GM23338 (cell line): ENCODE measurements around the gene ADSS1. TPM values are rescaled to one million over a fixed set of nuclear protein-coding genes. Genes with fewer than 3 reads are reported as not detected.

Experiments
- ATAC-seq: fragments of 200-7000 bp; cut with Tn5 transposase; 3 replicates; pipeline ENCODE4 v1.9.1; 2020
- DNase-seq: peaks from one replicate; pipeline ENCODE4 v3.0.0-alpha.2; 2015; ENCODE audit warnings: low spot score
- H2AFZ ChIP-seq: fragments of 200-600 bp; sonication (generic); 2 replicates; pipeline ENCODE4 v1.8.0; 2016; ENCODE audit warnings: antibody characterized with exemption, mild to moderate bottlenecking, moderate library complexity
- H3F3A ChIP-seq: fragments of 200-600 bp; sonication (generic); replicated peaks from 2 replicates; pipeline ENCODE4 v1.8.0; 2017; ENCODE audit warnings: antibody characterized with exemption, mixed run types, low read depth
- H3K27ac ChIP-seq: fragments of 200-600 bp; sonication (generic); 2 replicates; pipeline ENCODE4 v1.6.1; 2016; ENCODE audit warnings: low read depth
- H3K27me3 ChIP-seq: fragments of 200-600 bp; sonication (generic); 2 replicates; pipeline ENCODE4 v1.8.0; 2016; ENCODE audit warnings: mild to moderate bottlenecking, mixed run types, moderate library complexity; ENCODE audit not compliant: insufficient read depth
- H3K36me3 ChIP-seq: fragments of 200-600 bp; sonication (generic); 2 replicates; pipeline ENCODE4 v1.8.0; 2016; ENCODE audit warnings: mild to moderate bottlenecking; ENCODE audit not compliant: insufficient read depth
- H3K4me1 ChIP-seq: fragments of 200-600 bp; sonication (generic); 2 replicates; pipeline ENCODE4 v1.8.0; 2016; ENCODE audit warnings: mild to moderate bottlenecking, moderate library complexity; ENCODE audit not compliant: insufficient read depth
- H3K4me2 ChIP-seq: fragments of 200-600 bp; sonication (generic); 2 replicates; pipeline ENCODE4 v1.7.1; 2017; ENCODE audit warnings: mixed run types
- H3K4me3 ChIP-seq: fragments of 200-600 bp; sonication (generic); 2 replicates; pipeline ENCODE4 v1.6.1; 2016; ENCODE audit warnings: mixed run types
- H3K79me2 ChIP-seq: fragments of 200-600 bp; sonication (generic); replicated peaks from 2 replicates; pipeline ENCODE4 v1.8.0; 2017; ENCODE audit warnings: mild to moderate bottlenecking; ENCODE audit not compliant: insufficient read depth
- H3K9me2 ChIP-seq: fragments of 200-600 bp; sonication (generic); 2 replicates; pipeline ENCODE4 v1.8.0; 2017; ENCODE audit not compliant: insufficient read depth
- H4K20me1 ChIP-seq: fragments of 200-600 bp; sonication (generic); replicated peaks from 2 replicates; pipeline ENCODE4 v1.8.0; 2017; ENCODE audit warnings: mild to moderate bottlenecking; ENCODE audit not compliant: insufficient read depth
- H3K27ac Mint-ChIP-seq: 2 replicates; pipeline ENCODE4 v1.8.0; 2020; ENCODE audit warnings: inconsistent platforms, mild to moderate bottlenecking, moderate library complexity, mixed read lengths
- H3K27me3 Mint-ChIP-seq: 3 replicates; pipeline ENCODE4 v1.8.0; 2022; ENCODE audit warnings: low read depth, mild to moderate bottlenecking, moderate library complexity, mixed read lengths, inconsistent platforms; ENCODE audit not compliant: insufficient read depth, poor library complexity
- H3K36me3 Mint-ChIP-seq: 3 replicates; pipeline ENCODE4 v1.8.0; 2021; ENCODE audit warnings: low read depth, mild to moderate bottlenecking, inconsistent platforms, moderate library complexity, mixed read lengths
- H3K4me1 Mint-ChIP-seq: 3 replicates; pipeline ENCODE4 v1.8.0; 2020; ENCODE audit warnings: mild to moderate bottlenecking, inconsistent platforms, mixed read lengths
- H3K4me3 Mint-ChIP-seq: 3 replicates; pipeline ENCODE4 v1.8.0; 2021; ENCODE audit warnings: moderate library complexity, mild to moderate bottlenecking, inconsistent platforms, mixed read lengths
- H3K9me3 Mint-ChIP-seq: 3 replicates; pipeline ENCODE4 v1.8.0; 2020; ENCODE audit warnings: moderate library complexity, mild to moderate bottlenecking, inconsistent platforms, mixed read lengths
- CREB1 ChIP-seq: fragments of 250-450 bp; sonication (Bioruptor Pico); IDR thresholded peaks from 2 replicates; pipeline ENCODE4 v1.5.0; 2020; ENCODE audit warnings: low read depth, mild to moderate bottlenecking, moderate library complexity
- CTCF ChIP-seq, 2 experiments: fragments of 200-600 bp in 1 of 2; sonication (generic) in 1 of 2; conservative IDR thresholded peaks; 2 replicates each; pipeline versions ENCODE4 v1.5.1 to v1.6.1; 2016 to 2017; ENCODE audit warnings: antibody characterized with exemption in 2 of 2, low read depth in 2 of 2, mild to moderate bottlenecking in 2 of 2, moderate library complexity in 1 of 2
- ETS1 ChIP-seq: IDR thresholded peaks from 2 replicates; pipeline ENCODE4 v1.6.1; 2016; ENCODE audit warnings: antibody characterized with exemption
- EZH2 ChIP-seq: fragments of 200-600 bp; sonication (generic); IDR thresholded peaks from one replicate; pipeline ENCODE4 v1.8.0; 2017; ENCODE audit warnings: antibody characterized with exemption, mild to moderate bottlenecking, low read depth; ENCODE audit not compliant: unreplicated experiment
- EZH2phosphoT487 ChIP-seq: fragments of 200-600 bp; sonication (generic); IDR thresholded peaks from one replicate; pipeline ENCODE4 v1.8.1; 2018; ENCODE audit warnings: antibody characterized with exemption; ENCODE audit not compliant: unreplicated experiment
- JUNB ChIP-seq: IDR thresholded peaks from one replicate; pipeline ENCODE4 v1.6.1; 2016; ENCODE audit warnings: antibody characterized with exemption; ENCODE audit not compliant: unreplicated experiment
- NANOG ChIP-seq: IDR thresholded peaks from 2 replicates; pipeline ENCODE4 v1.6.1; 2016; ENCODE audit warnings: antibody characterized with exemption, borderline replicate concordance
- REST ChIP-seq: IDR thresholded peaks from one replicate; pipeline ENCODE4 v1.6.1; 2018; ENCODE audit warnings: antibody characterized with exemption; ENCODE audit not compliant: unreplicated experiment
- STAT1 ChIP-seq: IDR thresholded peaks from one replicate; pipeline ENCODE4 v1.6.1; 2016; ENCODE audit warnings: antibody characterized with exemption; ENCODE audit not compliant: unreplicated experiment
- ZNF114 ChIP-seq: fragments of 250-450 bp; sonication (Bioruptor Pico); IDR thresholded peaks from 2 replicates; pipeline ENCODE4 v1.5.0; 2020; ENCODE audit warnings: mild to moderate bottlenecking, moderate library complexity
- ZNF331 ChIP-seq: fragments of 250-450 bp; sonication (Bioruptor Pico); IDR thresholded peaks from 2 replicates; pipeline ENCODE4 v1.5.0; 2020; ENCODE audit warnings: low read depth, mild to moderate bottlenecking, moderate library complexity
- ZNF462 ChIP-seq: fragments of 250-450 bp; sonication (Bioruptor Pico); IDR thresholded peaks from 2 replicates; pipeline ENCODE4 v1.5.0; 2020; ENCODE audit warnings: mild to moderate bottlenecking, moderate library complexity
- polyA plus RNA-seq: library from polyadenylated mRNA; unstranded; fragments of >200 nt; fragmentation: Nextera tagmentation; extraction: Ambion mirVana; gene quantifications from 2 replicates; pipeline ENCODE4 v1.2.1, GENCODE V29; 2016
- total RNA-seq: library from RNA; depleted of rRNA; stranded (reverse); fragments of >200 nt; shearing (Covaris generic); gene quantifications from 2 replicates; pipeline ENCODE4 v1.2.3, GENCODE V29; 2014

ADSS1 gene
- total and polyA plus RNA-seq, 2 experiments from 2014 or later: 9.5 to 11.6 TPM

- no peaks in the 10 kb centered on the region for H3K9me3 Mint-ChIP-seq
- Histone ChIP-seq H3K27ac (no peak overlapping the region), H3K4me1 (no peaks in the 10 kb centered on the region), H3K4me2 (no peak overlapping the region), H3F3A (no peaks in the 10 kb centered on the region), H4K20me1 (no peaks in the 10 kb centered on the region), H3K27me3 (no peaks in the 10 kb centered on the region), H3K9me2 (no peaks in the 10 kb centered on the region), H2AFZ (no peak overlapping the region), H3K36me3 (no peaks in the 10 kb centered on the region), H3K79me2 (no peaks in the 10 kb centered on the region), H3K4me3 (no peak overlapping the region)
- no peak overlapping the region for H3K27ac Mint-ChIP-seq
- DNase-seq (no peak), ATAC-seq (no peak)
- H3K36me3 Mint-ChIP-seq: peaks cover 6% of the 10 kb centered on the region; the same call in 1 of the 3 replicates
- TF ChIP-seq ZNF114 (CRISPR knock-in tag): no peak
- TF ChIP-seq EZH2: no peak
- TF ChIP-seq ETS1: no peak
- no peak for TF ChIP-seq ZNF462 (CRISPR knock-in tag)
- no peak for TF ChIP-seq CTCF (conservative IDR thresholded peaks at IDR 0.05; ENCODE audit: low read depth in 2 of 2)
- no peak for TF ChIP-seq NANOG
- no peak for TF ChIP-seq EZH2phosphoT487
- no peak for TF ChIP-seq STAT1
- no peak for TF ChIP-seq CREB1 (CRISPR knock-in tag)
- no peak for TF ChIP-seq JUNB
- TF ChIP-seq REST: no peak
- TF ChIP-seq ZNF331 (CRISPR knock-in tag): no peak
- peaks cover 7% of the 10 kb centered on the region for H3K27me3 Mint-ChIP-seq
- H3K4me1 Mint-ChIP-seq: no peaks in the 10 kb centered on the region
- no peak overlapping the region for H3K4me3 Mint-ChIP-seq
Measured at GRCh38 chr14:104777808-104778249, 53.8 kb downstream of the ADSS1 start.
